Measurements from ENCODE around the gene AP5M1. TPM values are rescaled to one million over a fixed set of nuclear protein-coding genes. Genes with fewer than 3 reads are reported as not detected.

AP5M1 gene
- total and polyA plus RNA-seq, 2 of the 13 experiments (the other 11 are each of a cell fraction or from before 2014, with no cell fraction given) = 14.8 to 35.0 TPM

DNA sequence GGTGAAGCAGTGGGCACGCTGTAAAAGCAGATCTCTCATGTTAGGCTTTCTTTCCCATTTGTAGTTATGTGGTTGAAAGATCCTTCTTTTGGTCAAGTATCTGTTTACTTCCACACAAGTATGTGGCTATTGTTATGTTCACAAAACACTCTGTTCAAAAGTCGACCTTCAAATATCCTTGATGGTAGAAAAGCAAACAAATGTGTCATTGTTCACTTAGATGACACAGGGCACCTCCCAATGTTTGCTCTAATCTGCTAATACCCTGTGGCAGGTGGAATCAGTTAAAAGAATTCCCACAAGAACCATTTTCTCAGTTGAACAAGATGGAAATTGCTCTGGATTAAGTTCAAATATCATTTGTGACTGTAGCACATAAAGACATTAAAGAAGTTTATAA, 78.0 kb downstream of the AP5M1 start (continued):
- TF ChIP-seq, protein P1, sequence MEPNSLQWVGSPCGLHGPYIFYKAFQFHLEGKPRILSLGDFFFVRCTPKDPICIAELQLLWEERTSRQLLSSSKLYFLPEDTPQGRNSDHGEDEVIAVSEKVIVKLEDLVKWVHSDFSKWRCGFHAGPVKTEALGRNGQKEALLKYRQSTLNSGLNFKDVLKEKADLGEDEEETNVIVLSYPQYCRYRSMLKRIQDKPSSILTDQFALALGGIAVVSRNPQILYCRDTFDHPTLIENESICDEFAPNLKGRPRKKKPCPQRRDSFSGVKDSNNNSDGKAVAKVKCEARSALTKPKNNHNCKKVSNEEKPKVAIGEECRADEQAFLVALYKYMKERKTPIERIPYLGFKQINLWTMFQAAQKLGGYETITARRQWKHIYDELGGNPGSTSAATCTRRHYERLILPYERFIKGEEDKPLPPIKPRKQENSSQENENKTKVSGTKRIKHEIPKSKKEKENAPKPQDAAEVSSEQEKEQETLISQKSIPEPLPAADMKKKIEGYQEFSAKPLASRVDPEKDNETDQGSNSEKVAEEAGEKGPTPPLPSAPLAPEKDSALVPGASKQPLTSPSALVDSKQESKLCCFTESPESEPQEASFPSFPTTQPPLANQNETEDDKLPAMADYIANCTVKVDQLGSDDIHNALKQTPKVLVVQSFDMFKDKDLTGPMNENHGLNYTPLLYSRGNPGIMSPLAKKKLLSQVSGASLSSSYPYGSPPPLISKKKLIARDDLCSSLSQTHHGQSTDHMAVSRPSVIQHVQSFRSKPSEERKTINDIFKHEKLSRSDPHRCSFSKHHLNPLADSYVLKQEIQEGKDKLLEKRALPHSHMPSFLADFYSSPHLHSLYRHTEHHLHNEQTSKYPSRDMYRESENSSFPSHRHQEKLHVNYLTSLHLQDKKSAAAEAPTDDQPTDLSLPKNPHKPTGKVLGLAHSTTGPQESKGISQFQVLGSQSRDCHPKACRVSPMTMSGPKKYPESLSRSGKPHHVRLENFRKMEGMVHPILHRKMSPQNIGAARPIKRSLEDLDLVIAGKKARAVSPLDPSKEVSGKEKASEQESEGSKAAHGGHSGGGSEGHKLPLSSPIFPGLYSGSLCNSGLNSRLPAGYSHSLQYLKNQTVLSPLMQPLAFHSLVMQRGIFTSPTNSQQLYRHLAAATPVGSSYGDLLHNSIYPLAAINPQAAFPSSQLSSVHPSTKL (CRISPR knock-in tag; IDR thresholded peaks at IDR 0.05) = peak; percentile 95
- TF ChIP-seq WIZ (CRISPR knock-in tag; IDR thresholded peaks at IDR 0.05) = no peak
- TF ChIP-seq ELF3 (CRISPR knock-in tag; IDR thresholded peaks at IDR 0.05) = peak; percentile 36; the same call in 1 of the 2 replicates
- TF ChIP-seq, protein P2, sequence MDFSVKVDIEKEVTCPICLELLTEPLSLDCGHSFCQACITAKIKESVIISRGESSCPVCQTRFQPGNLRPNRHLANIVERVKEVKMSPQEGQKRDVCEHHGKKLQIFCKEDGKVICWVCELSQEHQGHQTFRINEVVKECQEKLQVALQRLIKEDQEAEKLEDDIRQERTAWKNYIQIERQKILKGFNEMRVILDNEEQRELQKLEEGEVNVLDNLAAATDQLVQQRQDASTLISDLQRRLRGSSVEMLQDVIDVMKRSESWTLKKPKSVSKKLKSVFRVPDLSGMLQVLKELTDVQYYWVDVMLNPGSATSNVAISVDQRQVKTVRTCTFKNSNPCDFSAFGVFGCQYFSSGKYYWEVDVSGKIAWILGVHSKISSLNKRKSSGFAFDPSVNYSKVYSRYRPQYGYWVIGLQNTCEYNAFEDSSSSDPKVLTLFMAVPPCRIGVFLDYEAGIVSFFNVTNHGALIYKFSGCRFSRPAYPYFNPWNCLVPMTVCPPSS (IDR thresholded peaks at IDR 0.05) = no peak
- TF ChIP-seq ZNF510 (CRISPR knock-in tag; IDR thresholded peaks at IDR 0.05; ENCODE audit: low read depth) = no peak
- TF ChIP-seq FOXP1 (IDR thresholded peaks at IDR 0.05) = 0 out of 2 replicates have a peak, but pooled peaks have one; percentile 39
- peak; percentile 91 for TF ChIP-seq FOXP1 (CRISPR knock-in tag; IDR thresholded peaks at IDR 0.05)
- peak; percentile 40; the same call in 1 of the 2 replicates for TF ChIP-seq KAT8 (CRISPR knock-in tag; IDR thresholded peaks at IDR 0.05)
- TF ChIP-seq ZNF468 (CRISPR knock-in tag; IDR thresholded peaks at IDR 0.05) = no peak
- TF ChIP-seq NCOA2 (CRISPR knock-in tag; IDR thresholded peaks at IDR 0.05) = peak; percentile 70
- TF ChIP-seq RCOR2 (CRISPR knock-in tag; IDR thresholded peaks at IDR 0.05) = 0 out of 2 replicates have a peak, but pooled peaks have one; percentile 53
- peak; percentile 58 for TF ChIP-seq BCL6 (CRISPR knock-in tag; IDR thresholded peaks at IDR 0.05)
- no peak for TF ChIP-seq REST (IDR thresholded peaks at IDR 0.05; ENCODE audit: borderline replicate concordance in 1 of 2, low read depth in 1 of 2, low read length in 2 of 2)
- peak; percentile 73; the same call in 1 of the 2 replicates for TF ChIP-seq ZGPAT (CRISPR knock-in tag; IDR thresholded peaks at IDR 0.05)
- 0 out of 2 replicates have a peak, but pooled peaks have one; percentile 11 for TF ChIP-seq ZNF644 (CRISPR knock-in tag; IDR thresholded peaks at IDR 0.05; ENCODE audit: low read depth)
- TF ChIP-seq FOSL2 (CRISPR knock-in tag; IDR thresholded peaks at IDR 0.05) = peak; percentile 78
- TF ChIP-seq HNRNPLL (IDR thresholded peaks at IDR 0.05; ENCODE audit: low read depth, low read length, poor library complexity, severe bottlenecking) = no peak
- TF ChIP-seq RXRB (CRISPR knock-in tag; IDR thresholded peaks at IDR 0.05; ENCODE audit: borderline replicate concordance) = peak; percentile 41; the same call in 1 of the 2 replicates
- TF ChIP-seq HDAC2 (CRISPR knock-in tag; IDR thresholded peaks at IDR 0.05) = 0 out of 2 replicates have a peak, but pooled peaks have one; percentile 44
- no peak for TF ChIP-seq KLF9 (CRISPR knock-in tag; IDR thresholded peaks at IDR 0.05; ENCODE audit: low read depth)
